Central memory CD8-positive, alpha-beta T cell (primary cell): ENCODE measurements around the gene NETO2.

Experiments used
- ATAC-seq: fragments of 150-1000 bp; cut with Tn5 transposase; replicated peaks from 2 replicates; pipeline ENCODE4 v1.10.0; 2022; ENCODE audit warnings: mild to moderate bottlenecking, moderate FRiP score, moderate number of reproducible peaks; ENCODE audit not compliant: poor library complexity, severe bottlenecking; ENCODE audit errors: extremely low read depth
- DNase-seq, 2 donors: peaks; one replicate each; pipeline ENCODE4 v3.0.0; 2021; ENCODE audit warnings: low spot score in 2 of 2
- H3K27ac Mint-ChIP-seq: one replicate; pipeline ENCODE4 v1.8.0; 2022; ENCODE audit warnings: low read depth, mild to moderate bottlenecking, moderate library complexity, mixed read lengths
- H3K27me3 Mint-ChIP-seq: one replicate; pipeline ENCODE4 v1.8.0; 2022; ENCODE audit warnings: mixed read lengths
- H3K36me3 Mint-ChIP-seq: one replicate; pipeline ENCODE4 v1.8.0; 2022; ENCODE audit warnings: mild to moderate bottlenecking, moderate library complexity, mixed read lengths; ENCODE audit not compliant: insufficient read depth
- H3K4me1 Mint-ChIP-seq: one replicate; pipeline ENCODE4 v1.8.0; 2022; ENCODE audit warnings: mixed read lengths
- H3K4me3 Mint-ChIP-seq: one replicate; pipeline ENCODE4 v1.8.0; 2022; ENCODE audit warnings: mild to moderate bottlenecking, moderate library complexity, mixed read lengths
- H3K9me3 Mint-ChIP-seq: one replicate; pipeline ENCODE4 v1.8.0; 2022; ENCODE audit warnings: mixed read lengths

The NETO2 gene

DNA sequence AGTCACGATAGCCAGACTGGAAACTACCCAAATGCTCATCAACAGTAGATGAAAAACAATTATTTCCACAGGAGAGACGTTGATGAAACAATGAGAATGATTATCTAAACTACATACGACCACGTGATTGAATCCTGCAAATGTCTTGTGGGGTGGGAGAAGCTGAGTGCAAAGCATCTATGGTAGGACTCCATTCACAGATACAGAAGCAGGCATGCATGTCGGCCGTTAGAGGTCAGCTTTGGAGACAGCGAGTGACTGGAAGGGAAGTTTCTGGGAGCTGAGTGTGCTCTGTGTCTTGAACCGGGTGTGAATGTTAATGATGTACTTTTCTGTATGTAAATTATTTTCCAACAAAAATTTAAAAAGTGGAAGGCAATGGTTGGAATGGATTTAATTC lies 98.7 kb downstream of the NETO2 start:
- Mint-ChIP-seq H3K27me3 (peaks cover 10% of the 10 kb centered on the region), H3K4me3 (no peak overlapping the region), H3K4me1 (peaks cover 17% of the 10 kb centered on the region), H3K9me3 (no peaks in the 10 kb centered on the region), H3K36me3 (no peaks in the 10 kb centered on the region), H3K27ac (no peak overlapping the region)
- no peak for ATAC-seq
- DNase-seq: no peak

DNA sequence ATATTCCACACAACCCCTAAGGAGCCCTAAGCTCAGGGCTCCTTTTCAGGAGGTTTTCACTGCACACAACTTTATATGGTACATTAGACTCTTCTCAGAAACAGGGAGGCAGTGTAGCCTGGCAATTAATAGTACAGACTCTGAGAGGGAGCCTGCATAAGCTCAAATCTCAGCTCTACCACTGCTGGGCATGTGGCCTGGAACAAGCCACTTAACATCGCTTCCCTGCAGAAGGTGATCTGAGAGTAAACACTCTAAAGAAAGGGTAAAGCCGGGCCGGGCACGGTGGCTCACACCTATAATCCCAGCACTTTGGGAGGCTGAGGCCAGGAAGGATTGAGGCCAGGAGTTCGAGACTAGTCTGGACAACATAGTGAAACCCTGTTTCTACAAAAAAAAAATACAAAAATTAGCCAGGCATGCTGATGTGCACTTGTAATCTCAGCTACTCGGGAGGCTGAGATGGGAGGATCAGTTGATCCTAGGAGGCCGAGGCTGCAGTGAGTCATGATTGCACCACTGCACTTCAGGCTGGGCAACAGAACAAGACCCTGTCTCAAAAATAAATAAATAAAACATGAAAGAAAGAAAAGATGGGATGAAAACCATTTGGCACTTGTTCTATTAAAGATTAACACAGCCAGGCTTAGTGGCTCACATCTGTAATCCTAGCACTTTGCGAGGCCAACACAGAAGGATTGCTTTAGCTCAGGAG lies 99.6 kb downstream of the NETO2 start:
- no peak for ATAC-seq
- Mint-ChIP-seq H3K9me3 (no peaks in the 10 kb centered on the region), H3K27ac (no peak overlapping the region), H3K4me3 (no peak overlapping the region), H3K4me1 (peaks cover 17% of the 10 kb centered on the region), H3K36me3 (no peaks in the 10 kb centered on the region), H3K27me3 (peaks cover 1% of the 10 kb centered on the region)
- DNase-seq: no peak

DNA sequence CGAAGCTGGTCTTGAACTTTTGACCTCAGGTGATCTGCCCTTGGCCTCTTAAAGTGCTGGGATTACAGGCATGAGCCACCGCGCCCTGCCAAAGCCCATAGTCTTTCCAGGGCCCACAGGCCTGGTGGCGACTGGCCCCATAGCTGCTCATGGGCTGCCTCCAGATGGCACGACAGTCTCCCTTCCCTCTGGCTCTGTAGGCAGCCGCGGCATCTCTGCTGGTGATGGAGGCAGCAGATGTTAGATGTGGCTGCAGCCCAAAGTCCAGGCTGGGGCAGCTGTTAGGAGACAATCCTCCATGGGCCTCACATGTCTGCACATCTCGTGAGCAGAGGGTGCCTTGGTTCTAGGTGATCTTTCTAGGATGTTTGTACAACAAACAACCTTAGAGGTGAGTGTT lies 100.5 kb downstream of the NETO2 start:
- no peaks in the 10 kb centered on the region for H3K9me3 Mint-ChIP-seq
- no peak for ATAC-seq
- no peaks in the 10 kb centered on the region for H3K27me3 Mint-ChIP-seq
- no peaks in the 10 kb centered on the region for H3K36me3 Mint-ChIP-seq
- H3K4me3 Mint-ChIP-seq: no peak overlapping the region
- H3K27ac Mint-ChIP-seq: no peak overlapping the region
- H3K4me1 Mint-ChIP-seq: peaks cover 17% of the 10 kb centered on the region
- DNase-seq: no peak

DNA sequence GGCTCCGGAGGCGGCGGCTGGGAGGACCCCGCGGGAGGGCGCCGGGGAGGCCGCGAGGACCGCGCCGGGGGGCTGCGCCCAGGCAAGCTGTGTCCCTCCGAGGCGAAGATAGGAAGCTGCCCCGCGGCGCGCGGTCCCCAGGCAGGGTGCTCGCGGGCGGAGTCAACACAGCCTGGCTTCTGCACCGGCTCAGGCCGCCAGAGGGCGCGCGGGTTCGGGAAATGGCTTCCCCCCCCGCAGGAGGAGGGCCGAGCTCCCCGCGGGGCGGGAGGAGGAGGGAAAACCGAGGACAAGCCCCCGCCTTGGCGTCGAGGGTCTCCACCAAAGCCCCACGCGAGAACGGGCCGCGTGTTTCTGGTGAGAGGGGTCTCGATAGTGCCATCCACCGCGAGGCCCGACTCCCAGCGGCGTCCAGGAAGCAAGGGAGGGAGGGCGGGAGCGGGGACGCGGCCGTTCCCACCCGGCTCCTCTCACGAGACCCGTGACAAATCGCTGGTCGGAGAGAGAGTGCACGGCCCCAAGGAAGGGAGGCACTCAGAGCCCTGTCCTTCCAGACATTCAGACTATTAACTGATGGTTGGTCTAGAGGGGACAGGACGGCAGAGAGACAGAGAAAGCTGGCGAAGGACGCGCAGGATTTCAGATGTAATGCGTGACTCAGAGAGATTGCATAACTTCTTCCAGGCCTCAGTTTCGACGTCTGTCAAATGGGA lies 105.8 kb downstream of the NETO2 start:
- Mint-ChIP-seq H3K27ac (no peak overlapping the region), H3K27me3 (no peaks in the 10 kb centered on the region), H3K4me3 (peak overlapping the region; percentile 71), H3K4me1 (no peaks in the 10 kb centered on the region), H3K36me3 (peaks cover 2% of the 10 kb centered on the region), H3K9me3 (no peaks in the 10 kb centered on the region)
- DNase-seq: peak; percentile 79 to 89
- ATAC-seq: peak; percentile 94

DNA sequence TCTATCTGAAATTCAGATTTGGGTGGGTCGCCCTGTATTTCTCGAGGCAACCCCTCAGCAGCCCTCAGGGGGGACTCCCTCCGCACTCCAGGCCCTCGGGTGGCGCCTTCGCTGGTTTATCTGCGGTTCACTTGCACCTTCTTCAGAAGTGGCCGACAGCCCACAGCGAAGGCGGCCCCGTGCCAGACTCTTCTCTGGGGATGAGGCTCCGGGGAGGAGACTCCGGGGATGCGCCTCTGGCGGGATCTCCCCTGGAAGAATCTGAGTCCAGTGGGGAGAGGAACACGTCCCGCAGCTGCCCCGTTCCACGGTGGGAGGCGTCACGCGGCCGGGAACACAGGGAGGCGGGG lies 106.4 kb downstream of the NETO2 start:
- peak overlapping the region; percentile 71 for H3K4me3 Mint-ChIP-seq
- no peaks in the 10 kb centered on the region for H3K9me3 Mint-ChIP-seq
- DNase-seq (peak in 1 of 2 donors; percentile 24), ATAC-seq (peak; percentile 47)
- H3K27me3 Mint-ChIP-seq: no peaks in the 10 kb centered on the region
- H3K27ac Mint-ChIP-seq: no peak overlapping the region
- no peaks in the 10 kb centered on the region for H3K4me1 Mint-ChIP-seq
- peaks cover 2% of the 10 kb centered on the region for H3K36me3 Mint-ChIP-seq

DNA sequence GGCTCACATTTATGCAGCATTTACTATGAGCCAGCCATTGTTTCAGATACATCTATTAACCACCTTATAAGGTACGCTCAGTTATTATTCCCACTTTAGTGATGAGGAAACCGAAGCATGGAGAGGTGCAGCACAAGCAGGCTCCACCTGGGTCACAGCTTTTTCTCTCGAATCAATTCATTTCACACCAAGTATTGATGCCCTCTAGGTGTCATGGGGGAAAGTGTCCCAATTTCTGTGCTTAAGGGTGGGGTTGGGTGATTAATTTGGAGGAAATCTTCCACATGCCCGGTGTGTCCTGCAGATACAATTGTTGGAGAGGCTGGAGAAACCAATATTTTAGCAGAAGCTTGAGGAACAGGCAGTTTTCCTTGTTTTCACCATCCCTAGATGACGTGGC lies 107.5 kb downstream of the NETO2 start:
- Mint-ChIP-seq H3K4me1 (no peaks in the 10 kb centered on the region), H3K27me3 (no peaks in the 10 kb centered on the region), H3K36me3 (peaks cover 2% of the 10 kb centered on the region), H3K9me3 (no peaks in the 10 kb centered on the region), H3K27ac (no peak overlapping the region), H3K4me3 (peak overlapping the region; percentile 71)
- DNase-seq: no peak
- no peak for ATAC-seq

DNA sequence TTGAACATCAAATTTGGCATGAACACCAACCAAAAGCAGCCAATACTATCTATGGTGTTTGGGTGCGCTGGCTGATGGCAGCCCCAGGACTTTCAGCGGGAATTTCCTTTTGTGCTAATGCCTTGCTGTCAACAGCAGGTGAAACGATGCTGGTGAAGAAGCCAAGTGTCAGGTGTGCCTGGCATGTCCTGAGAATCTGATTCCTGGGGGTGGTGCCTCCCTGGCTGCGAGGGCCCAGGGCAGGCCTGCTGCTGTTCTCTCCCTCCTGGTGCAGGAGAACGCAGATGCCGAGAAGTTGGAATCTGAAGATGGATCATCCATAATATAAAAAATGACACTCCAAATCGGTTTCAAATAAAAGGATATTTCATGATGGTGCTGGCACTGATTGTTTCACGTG lies 108.3 kb downstream of the NETO2 start:
- Mint-ChIP-seq H3K27me3 (no peaks in the 10 kb centered on the region), H3K4me3 (no peak overlapping the region), H3K4me1 (no peaks in the 10 kb centered on the region), H3K9me3 (no peaks in the 10 kb centered on the region), H3K36me3 (peaks cover 2% of the 10 kb centered on the region), H3K27ac (no peak overlapping the region)
- ATAC-seq (no peak), DNase-seq (no peak)

DNA sequence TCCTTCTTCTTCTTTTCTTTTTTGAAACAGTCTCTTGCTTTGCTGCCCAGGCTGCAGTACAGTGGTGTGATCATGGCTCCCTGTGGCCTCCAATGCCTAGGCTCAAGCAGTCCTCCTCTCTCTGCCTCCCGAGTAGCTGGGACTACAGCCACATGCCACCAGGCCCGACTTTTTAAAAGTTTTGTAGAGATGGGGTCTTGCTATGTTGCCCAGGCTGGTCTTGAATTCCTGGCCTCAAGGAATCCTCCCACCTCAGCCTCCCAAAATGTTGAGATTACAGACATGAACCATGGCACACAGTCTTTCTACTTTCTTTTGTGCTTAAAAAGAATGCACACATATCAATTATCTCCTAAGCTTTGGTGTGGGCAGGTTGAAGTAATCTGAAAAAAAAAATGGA lies 109.3 kb downstream of the NETO2 start:
- Mint-ChIP-seq H3K4me1 (no peaks in the 10 kb centered on the region), H3K27me3 (no peaks in the 10 kb centered on the region), H3K36me3 (peaks cover 2% of the 10 kb centered on the region), H3K4me3 (no peak overlapping the region), H3K27ac (no peak overlapping the region), H3K9me3 (no peaks in the 10 kb centered on the region)
- DNase-seq: no peak
- ATAC-seq: no peak

DNA sequence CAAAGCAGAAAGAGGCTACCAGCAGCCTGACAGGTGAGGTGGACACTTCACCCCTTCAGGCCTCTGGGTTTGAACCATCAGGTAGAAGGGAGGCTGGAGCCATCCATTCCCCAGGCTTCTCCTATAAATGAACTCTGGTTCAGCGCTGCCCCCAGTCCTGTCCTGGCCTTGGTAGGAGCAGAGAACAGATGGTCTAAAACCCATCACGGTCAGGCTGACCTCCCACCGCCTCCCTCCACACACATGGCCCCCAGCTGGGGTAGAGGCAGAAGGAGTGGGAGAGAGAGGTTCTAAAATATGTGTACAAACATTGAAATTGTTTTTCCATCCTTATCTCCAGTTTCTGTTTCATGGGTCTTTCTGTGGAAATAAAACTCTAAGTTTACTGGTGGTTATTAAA lies 110.6 kb downstream of the NETO2 start:
- Mint-ChIP-seq H3K27ac (no peak overlapping the region), H3K4me3 (no peak overlapping the region)
- no peak for ATAC-seq

DNA sequence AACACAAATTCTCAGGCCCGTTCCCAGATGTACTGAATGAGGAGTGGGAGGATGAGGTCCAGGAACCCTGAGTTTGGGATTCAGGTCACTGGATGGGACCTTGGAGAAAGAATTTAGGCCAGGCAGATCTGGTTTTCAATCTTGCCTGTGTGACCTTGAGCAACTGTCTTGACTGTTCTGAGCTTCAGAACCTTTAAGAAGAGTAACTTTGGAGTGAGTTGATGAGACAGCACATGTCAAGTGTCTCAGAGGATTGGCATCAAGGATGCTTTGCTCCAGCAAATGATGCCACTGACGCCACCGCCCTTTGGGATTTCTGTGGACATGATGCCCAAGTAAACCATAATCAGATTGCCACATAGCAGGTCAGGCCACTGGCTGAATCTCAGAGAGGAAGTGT lies 114.0 kb downstream of the NETO2 start:
- ATAC-seq (no peak), DNase-seq (no peak)
- Mint-ChIP-seq H3K4me1 (no peaks in the 10 kb centered on the region), H3K27me3 (no peaks in the 10 kb centered on the region), H3K4me3 (no peak overlapping the region), H3K9me3 (no peaks in the 10 kb centered on the region), H3K27ac (no peak overlapping the region), H3K36me3 (no peaks in the 10 kb centered on the region)

More for the DNA sequence above, 110.6 kb downstream of the NETO2 start:
- no peak for DNase-seq
- H3K4me1 Mint-ChIP-seq: no peaks in the 10 kb centered on the region
- no peaks in the 10 kb centered on the region for H3K9me3 Mint-ChIP-seq
- H3K27me3 Mint-ChIP-seq: no peaks in the 10 kb centered on the region
- H3K36me3 Mint-ChIP-seq: peaks cover 2% of the 10 kb centered on the region

DNA sequence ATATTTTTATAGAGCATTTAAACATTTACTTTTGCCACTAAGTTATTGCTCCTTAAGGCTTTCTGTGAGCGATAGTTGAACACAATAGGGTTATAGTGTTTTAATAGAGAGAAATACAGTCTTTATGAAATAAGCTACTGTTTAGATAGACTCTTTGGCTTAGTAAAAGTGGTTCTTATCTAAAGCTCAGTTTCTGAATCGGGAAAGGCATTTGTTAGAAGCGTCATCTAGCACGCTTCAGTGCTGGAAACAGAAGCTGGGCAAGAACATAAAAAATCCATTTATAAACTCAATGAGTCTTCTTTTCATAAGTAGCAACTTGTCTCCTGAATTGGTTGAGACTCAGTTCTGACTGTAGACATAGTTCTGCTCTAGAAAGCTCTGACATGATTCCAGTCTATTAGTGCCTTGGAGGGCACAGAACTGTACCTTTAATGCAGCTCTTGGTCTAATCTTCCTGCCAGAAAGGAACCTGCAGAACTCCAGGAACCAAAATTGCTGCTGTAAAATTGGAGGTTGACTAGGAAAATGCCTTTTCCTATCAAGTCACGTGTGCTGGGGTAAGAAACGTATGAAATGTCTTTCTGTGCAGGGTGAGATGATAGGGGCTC lies 114.9 kb downstream of the NETO2 start:
- ATAC-seq: no peak
- H3K4me1 Mint-ChIP-seq: no peaks in the 10 kb centered on the region
- no peak for DNase-seq
- H3K27ac Mint-ChIP-seq: no peak overlapping the region
- no peak overlapping the region for H3K4me3 Mint-ChIP-seq
- H3K9me3 Mint-ChIP-seq: no peaks in the 10 kb centered on the region
- H3K27me3 Mint-ChIP-seq: no peaks in the 10 kb centered on the region
- H3K36me3 Mint-ChIP-seq: no peaks in the 10 kb centered on the region
